ENCODE measurements around the gene DAPK3. TPM values are rescaled to one million over a fixed set of nuclear protein-coding genes. Genes with fewer than 3 reads are reported as not detected.

DAPK3 gene
- total RNA-seq, 4 donors from 2014 or later = 38.2 to 60.4 (median 45.9) TPM

- Histone ChIP-seq H3K27ac (no peak overlapping the region), H3K4me1 (peaks cover 22 to 84% (median 24%) of the 10 kb centered on the region in 3 donors), H3K9me3 (no peaks in the 10 kb centered on the region), H3K4me3 (no peak overlapping the region), H3K27me3 (no peaks in the 10 kb centered on the region), H3K36me3 (peaks cover 81 to 89% (median 88%) of the 10 kb centered on the region in 3 donors)
- intact Hi-C loops (cut with DNase I) = loop anchor here (10.0 kb wide), 1 partner anchor 154 kb away; no protein-coding TSS in a partner anchor
- TF ChIP-seq POLR2A (IDR thresholded peaks at IDR 0.05) (no peak), CTCF (IDR thresholded peaks at IDR 0.05) (no peak)
- DNase-seq = no peak
- WGBS, 2 donors = 72 to 90% methylated on average over 2 to 7 of the region's 31 CpGs
Measured at GRCh38 chr19:3980353-3981251, 9.7 kb upstream of the DAPK3 start.

DNA sequence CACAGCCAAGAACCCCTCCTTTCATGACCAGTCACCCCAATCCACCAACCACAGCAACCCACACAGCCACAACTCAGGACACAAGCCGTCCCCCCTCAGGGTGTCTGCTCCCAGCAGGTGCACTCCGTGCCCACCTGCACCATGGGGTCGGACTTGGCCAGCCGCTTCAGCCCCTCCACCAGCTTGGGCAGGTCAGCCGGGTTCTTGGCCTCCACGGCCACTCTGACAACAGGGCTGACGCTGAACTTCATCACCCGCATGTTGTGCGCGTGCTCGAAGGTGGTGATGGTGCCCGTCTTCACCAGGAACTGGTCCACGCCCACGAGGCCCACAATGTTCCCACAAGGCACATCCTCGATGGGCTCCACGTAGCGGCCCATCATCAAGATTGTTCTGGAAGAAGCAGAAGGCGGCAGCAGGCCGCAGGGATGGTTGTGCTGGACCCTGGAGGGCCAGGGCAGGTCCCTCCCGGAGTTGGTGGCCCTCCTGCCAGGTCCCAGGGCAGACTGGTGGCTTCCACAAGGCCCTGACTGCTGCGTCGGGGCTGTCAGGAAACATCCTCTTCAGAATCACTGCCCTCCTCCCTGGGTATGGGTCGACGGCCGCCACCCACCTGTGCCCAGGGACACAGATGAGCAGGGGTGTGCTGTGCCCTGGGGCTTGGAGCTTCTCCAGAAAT, 8.9 kb upstream of the DAPK3 start:
- no peaks in the 10 kb centered on the region for H3K9me3 ChIP-seq
- H3K27me3 ChIP-seq = no peaks in the 10 kb centered on the region
- H3K36me3 ChIP-seq = peaks cover 86 to 95% (median 90%) of the 10 kb centered on the region in 3 donors
- H3K27ac ChIP-seq = peak overlapping the region in 1 of 4 donors; percentile 0
- H3K4me1 ChIP-seq = peaks cover 21 to 81% (median 22%) of the 10 kb centered on the region in 3 donors
- TF ChIP-seq CTCF (IDR thresholded peaks at IDR 0.05) = no peak
- no peak for TF ChIP-seq POLR2A (IDR thresholded peaks at IDR 0.05)
- DNase-seq = no peak
- intact Hi-C loops (cut with DNase I) = loop anchor here (10.0 kb wide), 1 partner anchor 155 kb away; no protein-coding TSS in a partner anchor
- 89 to 92% methylated on average over 6 to 16 of the region's 25 CpGs for WGBS, 2 donors
- H3K4me3 ChIP-seq = no peak overlapping the region

GRCh38 chr19:3979289-3979673, 8.4 kb upstream of the DAPK3 start:
- no peak for DNase-seq
- H3K27me3 ChIP-seq = no peaks in the 10 kb centered on the region
- 87 to 97% methylated on average over 3 to 7 of the region's 18 CpGs for WGBS, 2 donors
- H3K36me3 ChIP-seq = peaks cover 85 to 94% (median 86%) of the 10 kb centered on the region in 3 donors
- intact Hi-C loops (cut with DNase I) = no loop called here
- H3K4me1 ChIP-seq = peaks cover 19 to 78% (median 19%) of the 10 kb centered on the region in 3 donors
- H3K9me3 ChIP-seq = no peaks in the 10 kb centered on the region
- no peak overlapping the region for H3K4me3 ChIP-seq
- peak overlapping the region in 1 of 4 donors; percentile 0 for H3K27ac ChIP-seq
- TF ChIP-seq POLR2A (IDR thresholded peaks at IDR 0.05) = no peak
- no peak for TF ChIP-seq CTCF (IDR thresholded peaks at IDR 0.05)

DNA sequence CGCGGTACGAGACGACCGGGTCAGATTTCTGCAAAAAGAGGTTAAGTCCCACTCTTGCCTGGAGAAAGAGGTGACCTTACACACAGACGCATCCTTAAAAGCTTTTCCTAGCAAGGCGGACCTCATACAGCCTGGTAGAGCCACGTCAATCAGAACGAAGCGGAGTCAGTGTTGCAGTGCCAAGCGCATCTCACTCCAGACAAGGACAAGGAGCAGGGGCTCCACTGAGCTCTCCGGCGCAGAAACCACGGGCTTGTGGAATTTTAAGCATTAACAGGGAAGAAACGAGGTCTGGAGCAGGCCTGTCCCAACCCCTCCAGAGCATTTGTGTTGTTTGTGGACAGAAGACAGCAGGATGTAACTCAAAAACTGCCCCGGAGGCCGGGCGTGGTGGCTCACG, 7.2 kb upstream of the DAPK3 start:
- H3K4me3 ChIP-seq = no peak overlapping the region
- H3K27me3 ChIP-seq = no peaks in the 10 kb centered on the region
- TF ChIP-seq CTCF (IDR thresholded peaks at IDR 0.05) = no peak
- TF ChIP-seq POLR2A (IDR thresholded peaks at IDR 0.05) = no peak
- 81 to 83% methylated on average over 11 to 13 of the region's 19 CpGs for WGBS, 2 donors
- H3K9me3 ChIP-seq = no peaks in the 10 kb centered on the region
- DNase-seq = no peak
- H3K4me1 ChIP-seq = peaks cover 8 to 67% (median 11%) of the 10 kb centered on the region in 3 donors
- intact Hi-C loops (cut with DNase I) = no loop called here
- peaks cover 73 to 83% (median 77%) of the 10 kb centered on the region in 3 donors for H3K36me3 ChIP-seq
- H3K27ac ChIP-seq = no peak overlapping the region

Measured in esophagus squamous epithelium (tissue), 5 donors.